IMR-90 (cell line): ENCODE measurements around the gene CDADC1. TPM values are rescaled to one million over a fixed set of nuclear protein-coding genes. Genes with fewer than 3 reads are reported as not detected.

ENCODE experiments used
- ATAC-seq: fragments of 200-7000 bp; cut with Tn5 transposase; 2 replicates; pipeline ENCODE4 v1.9.1; 2020; ENCODE audit warnings: low read depth, mild to moderate bottlenecking, moderate library complexity
- BruUV-seq: library from RNA; stranded (reverse); fragments of 400-500 nt; replicated peaks from 2 replicates; lab custom pipeline; 2021; lab: Mats Ljungman, UMichigan
- CTCF ChIA-PET: fragments of 300-600 bp; formaldehyde crosslinking; extraction: SDS; loops from one replicate; lab custom pipeline; 2021; ENCODE audit warnings: antibody characterized with exemption; lab: Yijun Ruan, JAX
- POLR2A ChIA-PET: fragments of 300-600 bp; sonication (Branson Sonifier 250); formaldehyde crosslinking; loops from one replicate; lab custom pipeline; 2022; ENCODE audit warnings: antibody characterized with exemption; ENCODE audit not compliant: unreplicated experiment; lab: Charles Lee
- DNase-seq: peaks from one replicate; pipeline ENCODE4 v3.0.0; 2013
- H2AFZ ChIP-seq: replicated peaks from 2 replicates; pipeline ENCODE3; 2013; ENCODE audit warnings: low read length, mild to moderate bottlenecking; ENCODE audit not compliant: poor library complexity
- H2AK5ac ChIP-seq: 2 replicates; pipeline ENCODE4 v1.6.1; 2013; ENCODE audit warnings: low read depth, low read length, inconsistent platforms
- H2AK9ac ChIP-seq: replicated peaks from 2 replicates; pipeline ENCODE3; 2013; ENCODE audit warnings: mild to moderate bottlenecking, low read depth, low read length, moderate library complexity; ENCODE audit not compliant: poor library complexity
- H2BK120ac ChIP-seq: 2 replicates; pipeline ENCODE4 v1.6.1; 2013; ENCODE audit warnings: low read depth, low read length, inconsistent platforms
- H2BK15ac ChIP-seq: 3 replicates; pipeline ENCODE4 v1.6.1; 2013; ENCODE audit warnings: low read depth, low read length, inconsistent platforms
- H2BK20ac ChIP-seq: 2 replicates; pipeline ENCODE4 v1.6.1; 2013; ENCODE audit warnings: low read depth, mild to moderate bottlenecking, inconsistent platforms, low read length, moderate library complexity
- H2BK5ac ChIP-seq: 2 replicates; pipeline ENCODE4 v1.6.1; 2013; ENCODE audit warnings: mild to moderate bottlenecking, low read depth, low read length, inconsistent platforms; ENCODE audit not compliant: poor library complexity, severe bottlenecking
- H3K14ac ChIP-seq: replicated peaks from 2 replicates; pipeline ENCODE4 v1.6.1; 2013; ENCODE audit warnings: low read depth, low read length, inconsistent platforms
- H3K18ac ChIP-seq: 2 replicates; pipeline ENCODE4 v1.6.1; 2013; ENCODE audit warnings: low read depth, low read length, control low read depth
- H3K23ac ChIP-seq: 2 replicates; pipeline ENCODE4 v1.6.1; 2013; ENCODE audit warnings: low read depth, low read length, inconsistent platforms
- H3K27ac ChIP-seq: 2 replicates; pipeline ENCODE4 v1.5.1; 2013; ENCODE audit warnings: mild to moderate bottlenecking, control low read depth, low read length; ENCODE audit not compliant: insufficient read depth
- H3K27me3 ChIP-seq: 2 replicates; pipeline ENCODE4 v1.6.1; 2013; ENCODE audit warnings: low read length; ENCODE audit not compliant: control insufficient read depth, insufficient read depth
- H3K36me3 ChIP-seq: 2 replicates; pipeline ENCODE4 v1.6.1; 2013; ENCODE audit warnings: low read length, mixed read lengths; ENCODE audit not compliant: control insufficient read depth, insufficient read depth
- H3K4ac ChIP-seq: 2 replicates; pipeline ENCODE4 v1.6.1; 2013; ENCODE audit warnings: low read depth, low read length, inconsistent platforms
- H3K4me1 ChIP-seq: 2 replicates; pipeline ENCODE4 v1.6.1; 2013; ENCODE audit warnings: low read length, mixed read lengths; ENCODE audit not compliant: control insufficient read depth, insufficient read depth
- H3K4me2 ChIP-seq: 2 replicates; pipeline ENCODE4 v1.6.1; 2013; ENCODE audit warnings: low read depth, mild to moderate bottlenecking, control low read depth, low read length, moderate library complexity
- H3K4me3 ChIP-seq: 2 replicates; pipeline ENCODE4 v1.5.1; 2013; ENCODE audit warnings: low read depth, mild to moderate bottlenecking, control low read depth, low read length, moderate library complexity; ENCODE audit not compliant: insufficient read depth
- H3K56ac ChIP-seq: 2 replicates; pipeline ENCODE4 v1.6.1; 2013; ENCODE audit warnings: low read length, inconsistent platforms; ENCODE audit not compliant: insufficient read depth; ENCODE audit errors: extremely low read depth
- H3K79me1 ChIP-seq, 2 experiments: 2 replicates each; pipeline ENCODE4 v1.6.1; 2013; ENCODE audit warnings: low read length in 2 of 2, inconsistent platforms in 1 of 2, low read depth in 1 of 2
- H3K9ac ChIP-seq: 2 replicates; pipeline ENCODE4 v1.6.1; 2013; ENCODE audit warnings: low read depth, low read length, control low read depth
- H3K9me1 ChIP-seq: 2 replicates; pipeline ENCODE4 v1.6.1; 2013; ENCODE audit warnings: low read length, inconsistent platforms; ENCODE audit not compliant: insufficient read depth
- H3K9me3 ChIP-seq: 2 replicates; pipeline ENCODE4 v1.6.1; 2013; ENCODE audit warnings: low read length; ENCODE audit not compliant: control insufficient read depth, insufficient read depth
- H4K20me1 ChIP-seq: 2 replicates; pipeline ENCODE4 v1.6.1; 2013; ENCODE audit warnings: low read length, inconsistent platforms; ENCODE audit not compliant: insufficient read depth
- H4K5ac ChIP-seq: 2 replicates; pipeline ENCODE4 v1.6.1; 2013; ENCODE audit warnings: mild to moderate bottlenecking, low read depth, low read length, control low read depth
- H4K8ac ChIP-seq, 2 experiments: 2 replicates each; pipeline ENCODE4 v1.6.1; 2013; ENCODE audit warnings: low read depth in 2 of 2, low read length in 2 of 2, control low read depth in 1 of 2, inconsistent platforms in 1 of 2
- H4K91ac ChIP-seq: 2 replicates; pipeline ENCODE4 v1.6.1; 2013; ENCODE audit warnings: low read depth, low read length, inconsistent platforms; ENCODE audit not compliant: insufficient read depth
- FOS ChIP-seq: fragments of 150-350 bp; IDR thresholded peaks from 2 replicates; pipeline ENCODE4 v1.6.1; 2016; ENCODE audit warnings: low read depth, low read length
- POLR2A ChIP-seq: IDR thresholded peaks from 2 replicates; pipeline ENCODE4 v1.6.1; 2012; ENCODE audit warnings: mild to moderate bottlenecking, low read depth, low read length
- RFX5 ChIP-seq: IDR thresholded peaks from 2 replicates; pipeline ENCODE4 v1.8.0; 2012; ENCODE audit warnings: low read depth, mild to moderate bottlenecking, low read length, moderate library complexity
- USF2 ChIP-seq: fragments of 150-350 bp; IDR thresholded peaks from 2 replicates; pipeline ENCODE4 v1.6.1; 2017; ENCODE audit warnings: mild to moderate bottlenecking, antibody characterized with exemption, low read length, low read depth
- WGBS, 2 experiments: methylation state at CpG; one replicate each; pipeline versions ENCODE4 v1.1.5 to v1.1.7; 2013; ENCODE audit warnings: missing lambda C conversion rate in 2 of 2; ENCODE audit not compliant: insufficient read length in 1 of 2; ENCODE audit errors: extremely low coverage in 2 of 2; 5-methylcytosine and 5-hydroxymethylcytosine counted together
- dilution Hi-C: fragments of 300-500 bp; cut with HindIII; formaldehyde crosslinking; loops from one replicate; pipeline ENCODE4 v1.14.3; 2018; ENCODE audit warnings: low sequenced_read_pairs; ENCODE audit not compliant: unreplicated experiment
- in situ Hi-C: fragments of 300-500 bp; cut with MboI; formaldehyde crosslinking; loops from 3 replicates; pipeline ENCODE4 v1.14.3; 2019; ENCODE audit warnings: low sequenced_read_pairs, inconsistent platforms, mixed read lengths
- intact Hi-C: fragments of 100-400 bp; cut with micrococcal nuclease; formaldehyde crosslinking; loops from 2 replicates; pipeline ENCODE4 v1.10.0; 2022
- polyA plus RNA-seq, 3 experiments: library from polyadenylated mRNA; depleted of rRNA; stranded (reverse); fragments of >200 nt; gene quantifications; 2 replicates each; pipeline ENCODE4 v1.2.3, GENCODE V29; 2012; ENCODE audit warnings: low replicate concordance in 1 of 3
- total RNA-seq: library from RNA; depleted of rRNA; stranded (reverse); fragments of >200 nt; gene quantifications from 2 replicates; pipeline ENCODE4 v1.2.3, GENCODE V29; 2012

Gene CDADC1
- total and polyA plus RNA-seq, 2 of the 4 experiments (the other 2 are of a cell fraction), result 0.54 to 2.6 TPM

DNA sequence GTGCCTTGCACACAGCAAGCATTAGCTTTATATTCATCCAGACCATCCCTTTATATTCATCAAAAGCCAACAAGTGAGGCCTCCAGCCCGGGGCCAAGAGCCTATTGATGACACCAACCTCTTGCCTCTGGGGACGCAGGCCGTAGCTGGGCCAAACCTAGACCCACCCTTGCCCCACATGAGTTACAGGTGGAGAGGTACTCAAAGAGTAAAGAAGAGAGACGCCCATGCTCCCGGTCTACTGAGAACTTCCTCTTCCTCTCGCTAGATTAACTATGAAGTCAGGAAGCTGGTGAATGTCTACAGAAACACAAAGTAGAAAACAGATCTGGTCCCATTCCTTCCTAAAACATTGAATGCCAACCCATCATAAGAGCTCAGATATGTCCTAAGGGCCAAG is 31.4 kb upstream of the CDADC1 start:
- H3K14ac ChIP-seq, result no peak overlapping the region
- H4K91ac ChIP-seq, result no peak overlapping the region
- H2BK20ac ChIP-seq, result no peak overlapping the region
- no peak for TF ChIP-seq FOS
- no peak for TF ChIP-seq RFX5
- TF ChIP-seq USF2, result no peak
- TF ChIP-seq POLR2A, result no peak
- no peak overlapping the region for H3K18ac ChIP-seq
- no peak overlapping the region for H2BK5ac ChIP-seq
- no peaks in the 10 kb centered on the region for H3K9me1 ChIP-seq
- H3K27ac ChIP-seq, result no peak overlapping the region
- H2BK120ac ChIP-seq, result no peak overlapping the region
- H4K20me1 ChIP-seq, result 0 out of 2 replicates have a peak, but pooled peaks cover 3% of the 10 kb centered on the region
- no peak overlapping the region for H4K8ac ChIP-seq
- BruUV-seq, result no TSS peak
- H3K4ac ChIP-seq, result no peak overlapping the region
- dilution Hi-C loops, result no loop called here
- peaks cover 44% of the 10 kb centered on the region for H3K27me3 ChIP-seq
- in situ Hi-C loops, result no loop called here
- intact Hi-C loops, result no loop called here
- H2BK15ac ChIP-seq, result no peak overlapping the region
- H3K4me2 ChIP-seq, result no peak overlapping the region
- H3K4me3 ChIP-seq, result no peak overlapping the region
- no peaks in the 10 kb centered on the region for H3K79me1 ChIP-seq
- peaks cover 2% of the 10 kb centered on the region; the same call in 1 of the 2 replicates for H3K9me3 ChIP-seq
- no peak overlapping the region for H3K56ac ChIP-seq
- H3K9ac ChIP-seq, result no peak overlapping the region
- DNase-seq (no peak), ATAC-seq (no peak)
- no peak overlapping the region for H3K23ac ChIP-seq
- ChIA-PET POLR2A (no interaction called here), CTCF (no interaction called here)
- no CpG with 5 or more reads among the region's 6 CpGs for WGBS, 2 experiments
- H4K5ac ChIP-seq, result no peak overlapping the region
- H2AFZ ChIP-seq, result no peak overlapping the region
- no peak overlapping the region for H2AK9ac ChIP-seq
- H3K4me1 ChIP-seq, result no peaks in the 10 kb centered on the region
- H2AK5ac ChIP-seq, result no peak overlapping the region
- peaks cover 7% of the 10 kb centered on the region for H3K36me3 ChIP-seq
